Measurements from ENCODE around the gene DDX10.

The DDX10 gene

GRCh38 chr11:108967571-108967970 lies 302.7 kb downstream of the DDX10 start:
- Mint-ChIP-seq H3K36me3 (ENCODE audit: low read depth) (no peaks in the 10 kb centered on the region), H3K4me1 (ENCODE audit: low read depth) (peaks cover 11% of the 10 kb centered on the region), H3K4me3 (no peak overlapping the region), H3K9me3 (no peaks in the 10 kb centered on the region), H3K27me3 (no peaks in the 10 kb centered on the region), H3K27ac (no peak overlapping the region)
- intact Hi-C loops (cut with micrococcal nuclease): no loop called here

GRCh38 chr11:108970221-108970991 lies 305.5 kb downstream of the DDX10 start:
- Mint-ChIP-seq H3K4me3 (no peak overlapping the region), H3K27ac (no peak overlapping the region), H3K9me3 (no peaks in the 10 kb centered on the region), H3K4me1 (ENCODE audit: low read depth) (peaks cover 6% of the 10 kb centered on the region), H3K36me3 (ENCODE audit: low read depth) (no peaks in the 10 kb centered on the region), H3K27me3 (no peaks in the 10 kb centered on the region)
- intact Hi-C loops (cut with micrococcal nuclease): no loop called here

DNA sequence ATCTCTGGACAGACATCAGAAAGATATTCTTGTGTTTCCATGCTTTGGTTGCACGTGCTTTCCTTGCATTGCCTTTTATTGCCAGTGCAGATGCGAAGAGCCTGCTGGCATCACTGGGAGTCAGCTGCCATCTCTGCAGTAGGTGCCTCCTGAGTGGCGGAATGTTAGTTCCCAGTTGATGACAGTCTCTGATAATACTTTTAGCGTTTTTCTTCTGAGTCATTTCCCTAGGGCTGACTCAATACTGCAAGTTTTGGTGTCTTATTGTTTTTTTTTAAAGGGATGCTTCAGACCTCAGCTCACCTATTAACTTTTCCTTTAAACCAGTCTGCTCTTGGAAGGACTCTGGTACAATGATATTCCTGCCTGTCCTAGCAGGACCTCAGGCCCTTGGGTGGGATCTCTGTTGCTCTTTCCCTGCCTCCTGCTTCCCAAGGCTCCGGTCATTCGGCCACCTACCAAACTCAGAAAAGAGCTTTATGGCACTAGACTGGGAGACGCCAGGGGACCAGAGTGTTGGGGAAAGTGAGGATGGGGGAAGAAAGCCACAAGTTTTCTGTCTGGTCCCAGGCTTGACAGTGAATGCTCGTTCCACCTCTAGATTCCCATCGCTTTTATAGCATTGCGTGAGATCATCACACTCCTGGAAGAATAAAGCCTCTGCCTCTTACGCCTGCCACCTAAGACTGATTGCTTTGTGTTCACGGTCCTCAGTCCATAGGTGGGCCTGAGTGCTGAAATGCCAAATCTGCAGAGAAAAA lies 308.7 kb downstream of the DDX10 start:
- H3K27ac Mint-ChIP-seq: no peak overlapping the region
- intact Hi-C loops (cut with micrococcal nuclease): no loop called here
- no peak overlapping the region for H3K4me3 Mint-ChIP-seq
- no peaks in the 10 kb centered on the region for H3K4me1 Mint-ChIP-seq (ENCODE audit: low read depth)
- no peaks in the 10 kb centered on the region for H3K36me3 Mint-ChIP-seq (ENCODE audit: low read depth)
- no peaks in the 10 kb centered on the region for H3K27me3 Mint-ChIP-seq
- no peaks in the 10 kb centered on the region for H3K9me3 Mint-ChIP-seq

DNA sequence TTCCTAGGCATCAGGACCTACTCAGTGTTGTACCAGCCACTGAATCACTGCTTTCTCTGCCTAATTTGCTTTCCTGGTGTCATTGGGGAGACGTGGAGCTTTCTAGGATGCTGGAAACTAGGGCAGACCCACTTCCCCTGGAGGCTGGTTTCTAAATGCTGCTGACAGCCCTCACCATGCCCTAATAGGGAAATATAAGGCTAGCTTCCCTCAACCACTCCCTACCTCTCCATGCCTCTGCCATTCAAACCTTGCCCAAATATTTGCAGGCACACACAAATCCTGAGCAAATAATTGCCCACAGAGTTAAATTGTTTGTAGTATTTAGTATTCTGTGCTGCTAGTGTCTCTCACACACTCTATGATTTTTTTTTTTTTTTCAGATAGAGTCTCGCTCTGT lies 310.2 kb downstream of the DDX10 start:
- Mint-ChIP-seq H3K9me3 (no peaks in the 10 kb centered on the region), H3K27ac (no peak overlapping the region)

GRCh38 chr11:108975641-108976071 lies 310.8 kb downstream of the DDX10 start:
- intact Hi-C loops (cut with micrococcal nuclease): no loop called here

More for the DNA sequence above, 310.2 kb downstream of the DDX10 start:
- Mint-ChIP-seq H3K27me3 (no peaks in the 10 kb centered on the region), H3K4me3 (no peak overlapping the region), H3K4me1 (ENCODE audit: low read depth) (no peaks in the 10 kb centered on the region), H3K36me3 (ENCODE audit: low read depth) (no peaks in the 10 kb centered on the region)
- intact Hi-C loops (cut with micrococcal nuclease): no loop called here

GRCh38 chr11:108983636-108984420 lies 319.0 kb downstream of the DDX10 start:
- H3K4me1 Mint-ChIP-seq (ENCODE audit: low read depth): peaks cover 7% of the 10 kb centered on the region
- intact Hi-C loops (cut with micrococcal nuclease): no loop called here
- H3K4me3 Mint-ChIP-seq: no peak overlapping the region
- H3K27ac Mint-ChIP-seq: no peak overlapping the region
- H3K36me3 Mint-ChIP-seq (ENCODE audit: low read depth): no peaks in the 10 kb centered on the region
- H3K27me3 Mint-ChIP-seq: no peaks in the 10 kb centered on the region
- H3K9me3 Mint-ChIP-seq: no peaks in the 10 kb centered on the region

More at GRCh38 chr11:108975641-108976071, 310.8 kb downstream of the DDX10 start:
- H3K27ac Mint-ChIP-seq: no peak overlapping the region
- H3K4me3 Mint-ChIP-seq: no peak overlapping the region
- H3K27me3 Mint-ChIP-seq: no peaks in the 10 kb centered on the region
- H3K36me3 Mint-ChIP-seq (ENCODE audit: low read depth): no peaks in the 10 kb centered on the region
- H3K4me1 Mint-ChIP-seq (ENCODE audit: low read depth): no peaks in the 10 kb centered on the region
- H3K9me3 Mint-ChIP-seq: no peaks in the 10 kb centered on the region

DNA sequence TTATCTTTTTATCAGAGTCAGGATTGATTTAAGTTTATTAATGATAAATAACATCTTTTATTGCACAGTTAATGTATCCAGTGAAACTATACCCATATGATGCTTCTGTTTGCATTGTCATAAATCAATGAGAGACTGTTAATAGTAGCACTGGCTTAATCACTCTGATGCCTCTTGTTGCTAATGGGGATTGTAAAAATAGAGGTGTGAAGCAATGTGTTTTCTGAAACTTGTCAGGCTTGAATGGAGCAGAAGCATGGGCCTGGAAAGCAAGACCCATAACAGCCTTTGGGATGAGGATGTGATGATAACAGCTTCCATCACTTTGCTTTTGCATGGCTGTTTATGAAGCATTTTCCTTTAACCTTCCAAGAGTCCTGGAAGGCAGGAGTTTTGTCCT lies 319.7 kb downstream of the DDX10 start:
- intact Hi-C loops (cut with micrococcal nuclease): no loop called here
- Mint-ChIP-seq H3K4me3 (no peak overlapping the region), H3K27me3 (no peaks in the 10 kb centered on the region), H3K4me1 (ENCODE audit: low read depth) (peaks cover 7% of the 10 kb centered on the region), H3K9me3 (no peaks in the 10 kb centered on the region), H3K27ac (no peak overlapping the region), H3K36me3 (ENCODE audit: low read depth) (no peaks in the 10 kb centered on the region)

GRCh38 chr11:108985236-108985944 lies 320.5 kb downstream of the DDX10 start:
- Mint-ChIP-seq H3K4me1 (ENCODE audit: low read depth) (peaks cover 7% of the 10 kb centered on the region), H3K4me3 (no peak overlapping the region), H3K27me3 (no peaks in the 10 kb centered on the region), H3K36me3 (ENCODE audit: low read depth) (no peaks in the 10 kb centered on the region), H3K27ac (no peak overlapping the region), H3K9me3 (peaks cover 5% of the 10 kb centered on the region)
- intact Hi-C loops (cut with micrococcal nuclease): no loop called here

DNA sequence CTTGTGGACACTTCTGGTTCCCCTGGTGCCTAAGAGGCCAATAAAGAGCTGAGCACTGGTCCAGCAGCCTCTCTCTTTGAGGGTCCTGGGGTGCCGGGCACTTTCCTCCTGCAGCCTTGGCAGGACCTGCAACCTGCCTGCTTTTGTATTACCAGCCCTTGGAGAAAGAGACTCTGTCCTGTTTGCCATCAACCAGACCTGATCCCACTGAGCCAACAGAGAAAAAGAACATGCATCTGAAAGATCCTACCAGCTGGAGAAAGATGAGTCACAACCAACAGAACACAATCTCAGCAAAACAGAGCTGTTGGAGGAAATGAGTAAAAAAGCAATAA lies 321.0 kb downstream of the DDX10 start:
- no peak overlapping the region for H3K27ac Mint-ChIP-seq
- no peak overlapping the region for H3K4me3 Mint-ChIP-seq
- no peaks in the 10 kb centered on the region for H3K36me3 Mint-ChIP-seq (ENCODE audit: low read depth)
- H3K27me3 Mint-ChIP-seq: no peaks in the 10 kb centered on the region
- intact Hi-C loops (cut with micrococcal nuclease): no loop called here
- peaks cover 9% of the 10 kb centered on the region for H3K9me3 Mint-ChIP-seq
- peaks cover 7% of the 10 kb centered on the region for H3K4me1 Mint-ChIP-seq (ENCODE audit: low read depth)
